Right hindlimb (tissue), 1 donor: ENCODE measurements around the gene DNMT1.
"Not testable (repeated sequence)": the region's sequence is repeated elsewhere in the genome, so short reads cannot be mapped to it uniquely, and the experiment has no call there.

Source experiments
- DNase-seq: peaks from one replicate; pipeline ENCODE4 v3.0.0-alpha.2; 2018

DNMT1 gene

GRCh38 chr19:10180459-10180858, 14.3 kb downstream of the DNMT1 start:
- DNase-seq = no peak

- not testable (repeated sequence) for DNase-seq
These were observed 14.7 kb downstream of the DNMT1 start for GRCh38 chr19:10180024-10180423.

DNA sequence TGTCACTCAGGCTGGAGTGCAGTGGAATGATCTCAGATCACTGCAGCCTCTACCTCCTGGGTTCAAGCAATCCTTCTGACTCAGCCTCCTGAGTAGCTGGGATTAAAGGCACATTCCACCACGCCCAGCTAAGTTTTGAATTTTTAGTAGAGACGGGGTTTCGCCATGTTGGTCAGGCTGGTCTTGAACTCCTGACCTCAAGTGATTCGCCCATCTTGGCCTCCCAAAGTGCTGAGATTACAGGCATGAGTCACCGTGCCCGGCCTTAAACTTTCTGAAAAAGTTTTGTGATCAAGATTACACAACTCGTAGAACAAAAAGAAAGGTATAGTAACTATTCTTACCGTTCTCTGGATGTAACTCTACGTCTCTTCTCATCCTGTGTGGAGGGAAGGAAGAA, 21.2 kb downstream of the DNMT1 start:
- no peak for DNase-seq

DNA sequence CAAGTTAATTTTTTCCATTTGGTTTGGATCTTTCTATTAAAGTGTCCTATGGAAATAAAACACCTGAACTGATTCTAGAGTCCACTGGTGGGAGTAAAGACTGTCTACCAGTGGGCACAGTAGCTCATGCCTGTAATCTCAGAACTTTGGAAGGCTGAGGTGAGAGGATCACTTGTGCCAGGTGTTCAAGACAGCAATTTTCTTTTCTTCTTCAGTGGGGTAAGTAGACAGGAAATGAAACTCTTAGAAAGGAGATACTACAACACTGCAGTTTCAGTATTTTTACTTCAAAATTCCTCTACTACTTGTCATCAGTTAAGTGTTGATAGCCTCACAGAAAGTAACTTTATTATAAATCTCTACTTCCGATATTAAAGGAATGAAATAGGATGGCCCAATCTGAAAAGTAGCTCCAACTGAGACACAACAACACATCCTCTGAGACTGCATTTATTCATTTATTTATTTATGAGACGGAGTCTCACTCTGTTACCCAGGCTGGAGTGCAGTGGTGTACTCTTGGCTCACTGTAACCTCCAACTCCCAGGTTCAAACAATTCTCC, 26.3 kb downstream of the DNMT1 start:
- DNase-seq = no peak

- no peak for DNase-seq
These were observed 27.3 kb downstream of the DNMT1 start for GRCh38 chr19:10167459-10167858.

GRCh38 chr19:10166501-10166900, 28.3 kb downstream of the DNMT1 start:
- not testable (repeated sequence) for DNase-seq

- no peak for DNase-seq
These were observed 28.7 kb downstream of the DNMT1 start for GRCh38 chr19:10166046-10166445.

DNA sequence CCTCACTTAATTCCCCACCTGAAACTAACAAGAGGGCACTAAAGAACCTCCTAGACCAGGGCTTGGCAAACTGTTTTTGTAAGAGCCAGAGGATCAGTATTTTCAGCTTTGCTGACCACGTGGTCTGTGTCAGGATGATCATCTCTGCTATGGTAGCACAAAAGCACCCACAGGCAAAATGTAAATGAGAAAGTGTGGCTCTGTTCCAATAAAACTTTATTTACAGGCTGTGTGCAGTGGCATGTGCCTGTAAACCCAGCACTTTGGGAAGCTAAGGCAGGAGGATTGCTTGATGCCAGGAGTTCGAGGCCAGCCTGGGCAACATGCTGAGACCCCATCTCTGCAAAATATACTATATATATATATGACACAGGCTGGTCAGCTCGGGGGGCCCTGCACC, 31.2 kb downstream of the DNMT1 start:
- no peak for DNase-seq

DNA sequence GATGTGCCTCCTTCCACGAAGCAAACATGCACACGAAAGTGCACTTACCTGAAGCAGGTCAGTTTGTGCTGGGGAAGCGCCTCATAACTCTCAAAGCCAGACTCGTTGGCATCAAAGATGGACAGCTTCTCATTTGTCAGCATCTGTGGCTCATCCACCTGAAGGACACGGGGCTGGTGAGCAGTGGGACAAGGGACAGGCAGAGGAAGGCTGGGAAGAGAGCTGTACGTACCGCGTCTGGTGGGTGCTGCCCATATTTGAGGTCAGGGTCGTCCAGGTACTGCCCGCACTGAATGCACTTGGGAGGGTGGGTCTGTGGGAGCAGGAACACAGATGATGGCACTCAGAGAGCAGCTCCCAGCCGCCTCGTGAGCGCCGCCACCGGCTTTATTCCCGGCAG, 35.1 kb downstream of the DNMT1 start:
- DNase-seq = no peak

DNA sequence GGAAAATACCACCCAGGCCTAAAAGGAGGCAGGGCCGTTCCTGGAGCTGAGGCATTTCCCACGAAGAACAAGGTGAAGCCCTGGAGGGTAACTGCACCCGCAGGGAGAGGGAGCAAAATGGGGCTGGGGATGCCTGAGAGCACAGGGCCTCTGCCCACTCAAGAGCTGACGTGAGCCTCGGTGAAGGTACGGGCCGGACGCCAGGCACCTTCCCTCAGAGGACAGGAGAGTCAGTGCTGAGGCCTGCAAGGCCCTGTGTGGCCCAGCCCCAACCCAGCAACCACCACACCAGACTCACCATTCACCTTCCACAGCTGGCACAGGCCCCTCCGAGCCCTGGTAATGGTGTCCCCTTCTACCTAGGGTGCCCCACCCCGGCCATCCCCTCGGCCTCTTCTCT, 36.3 kb downstream of the DNMT1 start:
- no peak for DNase-seq

- DNase-seq = no peak
These were observed 36.7 kb downstream of the DNMT1 start for GRCh38 chr19:10158071-10158470.

DNA sequence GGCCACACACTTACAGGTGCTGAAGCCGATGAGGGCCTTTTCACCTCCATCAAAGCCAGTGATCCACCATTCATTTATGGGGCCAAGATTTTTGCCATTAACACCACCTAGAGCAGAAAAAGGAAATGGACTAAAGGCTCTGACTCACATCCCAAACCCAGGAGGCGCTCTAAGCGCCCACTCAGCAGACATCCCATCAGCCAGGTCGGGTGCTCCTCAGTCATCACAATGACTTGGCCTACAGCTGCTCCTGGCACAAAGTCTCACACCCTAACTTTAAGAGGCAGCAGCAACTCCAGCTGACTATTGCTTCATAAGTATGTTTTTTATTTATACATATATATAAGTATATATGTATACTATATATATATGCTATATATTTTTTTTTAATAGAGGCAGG, 38.9 kb downstream of the DNMT1 start:
- no peak for DNase-seq

GRCh38 chr19:10152100-10152499, 42.7 kb downstream of the DNMT1 start:
- DNase-seq = no peak

- no peak for DNase-seq
These were observed 43.2 kb downstream of the DNMT1 start for GRCh38 chr19:10151521-10151920.

GRCh38 chr19:10149427-10149826, 45.3 kb downstream of the DNMT1 start:
- DNase-seq = no peak

DNA sequence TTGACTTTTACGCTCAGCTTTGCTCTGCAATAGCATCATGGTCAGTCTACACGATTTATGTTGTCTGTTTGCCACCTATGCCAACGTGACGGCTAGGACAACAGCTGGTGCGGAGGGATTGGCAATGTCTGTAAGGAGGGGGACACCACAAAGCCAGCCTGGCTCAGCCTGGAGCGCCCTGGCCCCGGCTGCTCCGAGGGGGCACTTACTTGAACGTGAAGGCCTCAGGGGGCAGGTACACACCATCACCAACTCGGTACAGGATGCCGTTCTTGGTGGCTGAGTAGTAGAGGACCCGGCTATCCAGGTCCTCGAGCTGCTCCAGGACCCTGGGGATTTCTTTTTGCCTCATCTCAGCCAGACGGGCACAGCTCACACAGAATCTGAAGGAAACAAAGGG, 48.6 kb downstream of the DNMT1 start:
- DNase-seq = no peak

- DNase-seq = no peak
These were observed 49.7 kb downstream of the DNMT1 start for GRCh38 chr19:10145031-10145430.

- no peak for DNase-seq
These were observed 50.4 kb downstream of the DNMT1 start for GRCh38 chr19:10144361-10144760.

DNA sequence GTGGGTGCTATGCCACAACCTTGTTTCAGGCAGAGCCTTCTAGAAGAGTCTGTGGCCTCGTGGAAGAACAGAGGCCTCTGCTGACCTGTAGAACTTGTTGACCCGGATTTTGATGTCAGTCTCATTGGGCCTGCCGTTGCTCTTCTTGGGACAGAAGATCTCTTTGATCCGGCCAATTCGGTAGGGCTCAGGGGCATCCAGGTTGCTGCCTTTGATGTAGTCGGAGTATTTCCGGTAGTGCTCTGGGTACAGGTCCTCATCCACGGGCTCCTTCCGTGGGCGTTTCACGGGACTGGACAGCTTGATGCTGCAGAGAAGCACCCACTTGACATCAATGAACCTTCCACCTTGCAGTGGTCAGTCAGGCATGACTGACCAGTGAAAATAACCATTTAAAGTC, 51.1 kb downstream of the DNMT1 start:
- DNase-seq = no peak

- DNase-seq = no peak
These were observed 51.9 kb downstream of the DNMT1 start for GRCh38 chr19:10142701-10143375.

DNA sequence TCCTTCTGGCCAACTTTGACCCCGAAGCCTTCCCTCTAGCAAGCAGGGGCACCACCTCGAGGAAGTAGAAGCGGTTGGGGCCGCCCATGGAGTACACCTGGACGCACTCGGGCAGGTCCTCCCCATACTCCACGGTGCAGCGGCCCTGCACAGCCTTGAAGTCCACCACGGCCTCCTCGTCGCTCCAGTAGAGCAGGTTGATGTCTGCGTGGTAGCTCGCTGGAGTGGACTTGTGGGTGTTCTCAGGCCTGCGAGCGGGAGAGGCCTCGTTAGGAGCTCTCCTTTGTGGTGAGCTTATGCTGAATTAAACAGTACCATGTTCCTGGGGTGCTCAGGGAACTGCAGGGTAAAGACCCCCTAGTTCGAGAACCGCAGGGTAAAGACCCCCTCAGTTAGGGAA, 52.8 kb downstream of the DNMT1 start:
- no peak for DNase-seq

DNA sequence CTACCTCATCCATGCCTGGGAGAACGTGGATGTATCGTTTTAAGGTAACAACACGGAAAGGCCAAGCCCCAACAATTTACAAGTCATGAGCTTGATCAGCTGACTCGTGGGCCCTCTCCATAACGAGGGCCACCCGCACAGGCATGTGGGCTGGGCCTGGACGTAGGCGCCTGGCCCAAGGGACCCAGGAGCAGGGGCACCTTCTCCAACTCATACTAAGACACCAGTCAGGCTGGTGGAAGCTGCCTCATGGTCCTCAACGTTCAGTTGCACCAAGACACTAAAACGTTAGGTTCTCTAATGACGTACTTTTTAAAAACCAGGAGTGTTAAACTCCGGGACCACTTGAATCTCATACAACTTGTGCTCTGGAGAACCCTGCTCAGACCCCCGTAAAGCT, 53.3 kb downstream of the DNMT1 start:
- no peak for DNase-seq

DNA sequence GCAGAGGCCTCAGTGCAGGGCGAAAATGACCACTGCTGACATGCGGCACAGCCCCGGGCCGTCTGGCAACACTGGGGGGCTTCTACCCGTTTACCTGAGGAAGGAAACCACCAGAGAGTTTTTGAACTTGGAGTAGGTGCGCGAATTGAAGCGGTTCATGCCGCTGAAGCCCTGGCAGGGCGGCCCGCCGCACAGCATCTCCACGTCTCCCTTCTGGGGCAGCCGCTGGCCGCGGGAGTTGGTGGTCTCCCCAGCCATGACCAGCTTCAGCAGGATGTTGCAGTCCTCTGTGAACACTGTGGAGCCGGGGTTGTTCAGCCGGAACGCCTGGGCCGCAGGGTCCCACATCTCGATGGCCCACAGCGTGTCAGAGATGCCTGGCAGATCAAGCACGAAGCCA, 54.8 kb downstream of the DNMT1 start:
- no peak for DNase-seq

GRCh38 chr19:10138879-10139795, 55.6 kb downstream of the DNMT1 start:
- no peak for DNase-seq
